Thyroid gland (tissue), 4 donors: ENCODE measurements around the gene POLR1A.

Source experiments
- POLR2A ChIP-seq, 2 donors: fragments of 450-650 bp; IDR thresholded peaks; one replicate each; pipeline ENCODE4 v1.6.1; 2017; ENCODE audit warnings: antibody characterized with exemption in 2 of 2, mild to moderate bottlenecking in 2 of 2, moderate library complexity in 1 of 2
- TF ChIP-seq, protein P1 (sequence below), 6 experiments: fragments of 200-600 bp in 3 of 6; fragments of 450-650 bp in 3 of 6; sonication (generic) in 3 of 6; IDR thresholded peaks; one replicate each; pipeline ENCODE4 v1.5.1; 2016 to 2019; ENCODE audit warnings: antibody characterized with exemption in 6 of 6, mild to moderate bottlenecking in 2 of 6, inconsistent platforms in 1 of 6, moderate library complexity in 1 of 6

GRCh38 chr2:86150502-86150901, 44.8 kb upstream of the POLR1A start:
- TF ChIP-seq, protein P1, sequence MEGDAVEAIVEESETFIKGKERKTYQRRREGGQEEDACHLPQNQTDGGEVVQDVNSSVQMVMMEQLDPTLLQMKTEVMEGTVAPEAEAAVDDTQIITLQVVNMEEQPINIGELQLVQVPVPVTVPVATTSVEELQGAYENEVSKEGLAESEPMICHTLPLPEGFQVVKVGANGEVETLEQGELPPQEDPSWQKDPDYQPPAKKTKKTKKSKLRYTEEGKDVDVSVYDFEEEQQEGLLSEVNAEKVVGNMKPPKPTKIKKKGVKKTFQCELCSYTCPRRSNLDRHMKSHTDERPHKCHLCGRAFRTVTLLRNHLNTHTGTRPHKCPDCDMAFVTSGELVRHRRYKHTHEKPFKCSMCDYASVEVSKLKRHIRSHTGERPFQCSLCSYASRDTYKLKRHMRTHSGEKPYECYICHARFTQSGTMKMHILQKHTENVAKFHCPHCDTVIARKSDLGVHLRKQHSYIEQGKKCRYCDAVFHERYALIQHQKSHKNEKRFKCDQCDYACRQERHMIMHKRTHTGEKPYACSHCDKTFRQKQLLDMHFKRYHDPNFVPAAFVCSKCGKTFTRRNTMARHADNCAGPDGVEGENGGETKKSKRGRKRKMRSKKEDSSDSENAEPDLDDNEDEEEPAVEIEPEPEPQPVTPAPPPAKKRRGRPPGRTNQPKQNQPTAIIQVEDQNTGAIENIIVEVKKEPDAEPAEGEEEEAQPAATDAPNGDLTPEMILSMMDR (IDR thresholded peaks at IDR 0.05) = no peak
- TF ChIP-seq POLR2A (IDR thresholded peaks at IDR 0.05) = no peak
